Adrenal gland (tissue), 5 donors: Measurements from ENCODE around the gene PLIN5.

ENCODE experiments used
- CTCF ChIP-seq, 6 experiments: fragments of 450-650 bp in 4 of 6; fragments of 200-600 bp in 2 of 6; sonication (generic) in 1 of 6; IDR thresholded peaks; 1 replicate in 5 of 6; 2 replicates in 1 of 6; pipeline versions ENCODE4 v1.5.1 to v1.8.0; 2016 to 2021; ENCODE audit warnings: antibody characterized with exemption in 6 of 6, mild to moderate bottlenecking in 2 of 6, moderate library complexity in 1 of 6
- POLR2A ChIP-seq, 2 donors: fragments of 450-650 bp; IDR thresholded peaks; one replicate each; pipeline ENCODE4 v1.6.1; 2017; ENCODE audit warnings: antibody characterized with exemption in 2 of 2, mild to moderate bottlenecking in 2 of 2, moderate library complexity in 1 of 2
- donor health status: DM: no; HTN: no; CAD: no.

DNA sequence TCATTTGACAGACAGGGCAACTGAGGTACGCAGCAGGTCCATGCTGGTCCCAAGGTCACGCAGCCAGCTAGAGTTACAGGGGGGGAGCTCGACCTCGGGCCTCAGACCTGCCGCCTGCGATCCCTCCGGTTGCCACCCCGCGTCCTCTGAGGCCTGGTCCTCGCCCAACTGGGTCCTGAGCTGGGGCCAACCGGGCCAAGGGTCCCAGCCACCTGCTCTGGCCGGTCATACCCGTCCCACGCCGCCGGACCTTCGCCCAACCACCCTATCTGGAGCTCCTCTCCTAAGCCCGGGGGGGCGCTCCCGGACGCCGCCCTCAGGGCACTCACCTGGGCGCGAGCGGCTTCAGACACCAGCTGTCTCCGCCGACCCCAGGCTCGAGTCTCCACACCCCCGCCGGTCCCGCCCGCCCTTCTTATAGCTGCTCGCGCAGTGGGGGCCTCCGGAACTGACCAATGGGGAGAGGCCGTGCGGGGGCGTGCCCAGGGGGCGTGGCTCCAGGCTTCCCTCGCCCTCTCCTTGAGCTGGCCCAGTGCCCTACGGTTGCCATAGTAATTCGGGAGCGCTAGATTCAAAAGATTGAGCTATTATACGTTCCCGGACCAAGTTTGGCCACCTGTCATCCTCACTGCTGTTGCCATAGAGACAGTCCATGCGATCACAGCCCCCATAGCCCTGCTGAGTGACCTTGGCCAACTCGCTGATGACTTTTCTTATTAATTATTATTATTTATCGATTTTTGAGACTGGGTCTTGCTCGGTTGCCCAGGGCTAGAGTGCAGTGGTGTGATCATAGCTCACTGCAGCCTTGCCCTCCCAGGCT lies at the start of gene PLIN5:
- no peak for TF ChIP-seq CTCF (IDR thresholded peaks at IDR 0.05)
- no peak for TF ChIP-seq POLR2A (IDR thresholded peaks at IDR 0.05)
